GM19372 (cell line): Measurements from ENCODE around the gene CCL3.
"Not testable (repeated sequence)": the region's sequence is repeated elsewhere in the genome, so short reads cannot be mapped to it uniquely, and the experiment has no call there.

ENCODE experiments used
- ATAC-seq: cut with Tn5 transposase; IDR thresholded peaks from one replicate; pipeline ENCODE4 v1.9.1; 2021; ENCODE audit warnings: mild to moderate bottlenecking, low read depth, moderate library complexity; ENCODE audit not compliant: unreplicated experiment

The CCL3 gene

DNA sequence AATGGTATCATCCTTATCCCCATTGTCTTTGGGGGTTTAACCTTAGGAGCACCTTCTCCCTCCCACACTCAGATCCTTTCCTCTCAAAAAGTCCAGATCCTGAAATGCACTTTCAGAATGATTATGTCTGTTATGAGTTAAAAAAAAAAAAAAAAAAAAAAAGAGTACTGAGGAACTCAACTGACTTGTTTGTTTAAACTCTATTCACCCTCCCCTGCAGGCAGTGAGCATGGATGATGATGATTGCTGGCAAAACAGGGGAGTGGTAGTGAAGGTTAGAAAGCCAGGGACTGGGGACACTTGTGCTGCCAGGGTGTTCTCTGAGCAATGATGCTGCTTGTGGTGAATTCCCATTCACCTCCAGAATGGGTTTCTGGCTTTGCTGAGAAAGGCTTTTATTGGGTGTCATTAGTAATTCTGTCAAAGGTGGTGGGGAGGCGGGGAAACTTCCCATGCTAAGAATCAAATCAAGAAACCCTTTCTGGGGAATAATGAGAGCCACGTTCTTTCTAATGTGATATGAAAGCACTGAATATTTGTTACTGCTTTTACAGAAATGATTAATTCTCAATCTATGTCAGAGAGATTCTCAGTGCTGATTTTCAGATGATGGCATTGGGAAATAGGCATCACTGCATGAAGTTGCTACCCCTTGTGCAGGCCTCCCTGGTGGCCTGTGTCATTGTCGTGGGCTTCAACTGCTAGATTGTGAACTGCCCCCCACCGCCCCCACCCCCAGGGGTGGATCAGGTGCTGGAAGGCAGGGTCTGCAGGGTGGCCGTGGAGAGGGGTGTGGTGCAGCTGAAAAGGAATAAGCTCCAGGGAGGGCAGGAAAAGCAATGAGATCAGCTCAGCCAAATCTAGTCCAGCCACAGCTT lies 27.8 kb upstream of the CCL3 start:
- ATAC-seq, result no peak

DNA sequence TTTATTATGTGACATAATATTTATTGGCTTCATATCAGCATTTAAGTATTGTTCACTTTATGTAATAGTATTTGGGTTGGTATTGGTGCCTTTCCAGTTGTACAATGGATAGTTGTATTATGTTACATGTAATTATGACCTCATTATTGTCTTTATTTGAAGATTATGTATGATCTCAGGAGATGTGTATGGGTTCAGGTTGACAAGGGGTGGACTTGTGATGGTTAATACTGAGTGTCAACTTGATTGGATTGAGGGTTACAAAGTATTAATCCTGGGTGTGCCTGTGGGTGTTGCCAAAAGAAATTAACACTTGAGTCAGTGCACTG lies 25.7 kb upstream of the CCL3 start:
- ATAC-seq, result not testable (repeated sequence)

DNA sequence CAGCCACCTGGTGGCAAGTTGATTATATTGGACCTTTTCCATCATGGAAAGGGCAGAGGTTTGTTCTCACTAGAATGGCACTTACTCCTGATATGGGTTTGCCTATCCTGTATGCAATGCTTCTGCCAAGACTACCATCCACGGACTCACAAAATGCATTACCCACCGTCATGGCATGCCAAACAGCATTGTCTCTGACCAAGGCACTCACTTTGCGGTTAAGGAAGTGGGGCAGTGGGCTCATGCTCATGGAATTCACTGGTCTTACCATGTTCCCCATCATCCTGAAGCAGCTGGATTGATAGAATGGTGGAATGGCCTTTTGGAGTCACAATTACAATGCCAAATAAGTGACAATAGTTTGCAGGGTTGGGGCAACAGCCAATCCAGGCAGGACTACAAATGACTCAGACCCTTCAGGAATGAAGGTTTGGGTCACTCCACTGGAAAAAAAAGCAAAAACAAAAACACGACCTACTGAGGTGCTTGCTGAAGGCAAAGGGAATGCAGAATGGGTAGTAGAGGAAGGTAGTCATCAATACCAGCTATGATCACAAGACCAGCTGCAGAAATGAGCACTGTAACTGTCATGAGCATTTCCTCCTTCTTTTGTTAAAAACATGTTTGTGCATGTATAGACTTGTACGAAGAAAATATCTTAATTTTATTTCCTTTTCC lies 25.2 kb upstream of the CCL3 start:
- ATAC-seq, result not testable (repeated sequence)

DNA sequence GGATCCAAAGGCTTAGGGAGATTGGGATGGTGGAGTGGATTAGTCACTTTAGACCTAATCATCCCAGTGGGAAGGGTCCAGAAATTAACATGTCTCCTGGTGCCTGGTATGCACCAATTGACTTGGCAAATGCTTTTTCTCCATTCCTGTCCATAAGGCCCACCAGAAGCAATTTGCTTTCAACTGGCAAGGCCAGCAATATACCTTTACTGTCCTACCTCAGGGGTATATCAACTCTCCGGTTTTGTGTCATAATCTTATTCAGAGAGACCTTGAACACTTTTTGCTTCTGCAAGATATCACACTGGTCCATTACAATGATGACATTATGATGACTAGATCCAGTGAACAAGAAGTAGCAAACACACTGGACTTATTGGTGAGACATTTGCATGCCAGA lies 23.2 kb upstream of the CCL3 start:
- ATAC-seq, result not testable (repeated sequence)

DNA sequence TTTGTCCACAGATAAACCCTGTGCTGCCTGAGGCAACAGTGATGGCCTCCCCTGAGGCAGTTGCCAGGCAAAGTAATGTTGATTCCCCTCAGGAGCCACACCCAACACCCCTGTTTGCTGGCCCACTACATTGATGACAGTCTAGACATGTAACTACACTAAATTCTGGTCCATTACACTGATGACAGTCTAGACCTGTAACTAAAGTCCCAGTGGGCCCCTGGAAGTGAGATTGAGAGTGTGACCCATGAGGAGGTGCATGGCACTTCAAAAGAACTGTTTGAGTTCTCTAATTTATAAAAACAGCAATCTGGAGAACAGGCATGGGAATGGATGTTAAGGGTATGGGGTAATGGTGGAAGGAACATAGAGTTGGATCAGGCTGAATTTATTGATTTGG lies 22.6 kb upstream of the CCL3 start:
- no peak for ATAC-seq

DNA sequence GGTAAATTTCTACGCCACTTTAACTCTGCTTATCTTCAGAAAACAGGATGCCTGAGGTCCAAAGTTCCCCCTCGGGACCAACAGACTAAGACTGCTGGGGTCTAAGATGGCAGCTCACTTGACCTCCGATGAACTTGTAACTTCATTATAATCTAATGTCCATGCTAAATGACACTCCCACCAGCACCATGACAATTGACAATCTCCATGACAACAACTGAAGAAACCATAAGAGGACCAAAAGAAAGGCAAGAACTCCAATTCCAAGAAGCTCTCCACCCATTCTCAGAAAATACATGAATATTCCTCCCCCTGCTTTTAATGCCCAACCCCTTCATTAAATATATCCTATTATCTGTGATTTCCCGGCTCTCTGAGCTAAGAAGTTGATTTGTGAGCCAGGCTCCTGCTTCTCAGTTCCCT lies 21.1 kb upstream of the CCL3 start:
- no peak for ATAC-seq

DNA sequence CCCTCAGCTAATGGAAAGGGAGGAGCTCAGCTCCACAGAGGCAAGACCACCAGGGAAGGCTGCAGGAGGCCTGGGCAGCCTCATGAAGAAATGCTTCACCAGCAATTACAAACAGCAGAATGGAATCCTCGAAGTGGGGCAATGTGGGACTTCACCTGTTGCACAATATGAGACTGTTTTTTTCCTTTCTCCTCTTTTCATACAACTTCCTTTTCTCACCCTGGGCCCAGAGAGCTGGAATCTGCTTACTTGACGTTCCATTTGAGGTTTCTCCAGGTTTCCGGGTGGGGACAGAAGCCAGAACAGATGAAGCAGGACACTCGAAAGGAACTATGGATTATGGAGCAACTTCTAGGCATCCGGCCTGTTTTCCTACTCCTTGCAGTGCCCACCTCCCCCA lies 18.3 kb upstream of the CCL3 start:
- ATAC-seq, result not testable (repeated sequence)

DNA sequence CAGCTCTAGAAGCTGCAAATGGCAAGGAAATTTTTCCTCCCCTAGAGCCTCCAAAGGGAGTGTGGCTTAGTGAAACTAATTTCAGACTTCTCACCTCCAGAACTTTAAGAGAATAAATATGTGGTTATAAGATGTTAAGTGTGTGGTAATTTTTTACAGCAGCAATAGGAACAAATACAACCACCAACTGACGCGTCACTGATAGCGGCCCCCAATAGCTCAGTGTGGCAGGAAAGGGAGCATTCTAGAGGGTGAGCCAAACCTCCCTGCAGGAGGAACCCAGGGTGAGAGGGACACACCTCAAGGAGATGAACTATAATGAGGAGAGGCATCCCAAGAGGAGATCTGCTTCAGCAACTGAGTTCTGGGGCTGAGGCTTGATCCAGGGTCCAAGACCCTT lies 17.7 kb upstream of the CCL3 start:
- ATAC-seq, result no peak

DNA sequence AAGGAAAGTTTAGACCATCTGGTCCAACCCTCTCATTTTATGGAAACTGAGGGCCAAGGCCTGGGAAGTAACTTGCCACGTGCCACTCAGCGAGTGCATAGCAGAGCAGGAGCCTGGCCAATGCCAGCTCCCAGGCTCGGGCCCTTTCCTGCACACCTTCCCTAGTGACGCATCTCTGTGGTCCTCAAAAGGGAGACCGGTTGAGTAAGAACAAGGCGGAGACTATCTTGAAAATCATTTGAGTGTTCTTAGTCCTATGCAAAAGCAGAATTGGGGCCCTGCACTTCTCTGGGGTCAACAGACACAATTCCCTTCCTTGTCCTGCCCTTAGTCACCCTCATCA lies 16.5 kb upstream of the CCL3 start:
- no peak for ATAC-seq

DNA sequence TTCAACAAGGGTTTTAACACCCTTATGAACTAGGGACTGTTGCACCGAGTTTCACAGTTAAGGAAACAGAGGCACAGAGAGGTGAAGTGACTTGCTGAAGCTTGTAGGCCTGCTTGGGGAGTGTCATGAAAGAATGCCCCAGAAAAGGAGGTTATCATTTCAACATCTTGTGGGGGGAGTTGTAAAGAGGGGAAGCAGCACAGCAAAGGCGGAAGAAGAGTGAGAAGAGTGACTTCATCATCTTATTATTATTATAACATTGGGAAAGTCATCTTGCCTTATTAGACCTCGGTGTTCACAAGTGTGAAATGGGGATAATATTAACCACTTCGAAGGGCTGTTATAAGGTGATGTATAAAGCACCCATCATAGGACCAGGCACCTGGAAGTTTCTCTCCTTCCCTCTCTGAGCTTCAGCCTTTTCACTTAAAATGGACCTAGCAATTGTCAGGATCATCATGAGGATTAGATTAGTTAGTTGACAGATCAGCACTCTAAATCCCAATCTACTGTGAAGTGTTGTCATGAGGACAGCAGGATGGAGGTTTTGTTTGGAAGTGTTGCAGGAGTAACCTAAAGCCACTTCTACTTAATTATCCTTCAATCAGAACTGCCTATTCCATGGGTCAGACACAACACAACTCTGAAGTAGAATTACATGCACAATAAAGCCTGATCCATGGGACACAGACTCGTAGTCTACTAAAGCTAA lies 16.0 kb upstream of the CCL3 start:
- no peak for ATAC-seq

DNA sequence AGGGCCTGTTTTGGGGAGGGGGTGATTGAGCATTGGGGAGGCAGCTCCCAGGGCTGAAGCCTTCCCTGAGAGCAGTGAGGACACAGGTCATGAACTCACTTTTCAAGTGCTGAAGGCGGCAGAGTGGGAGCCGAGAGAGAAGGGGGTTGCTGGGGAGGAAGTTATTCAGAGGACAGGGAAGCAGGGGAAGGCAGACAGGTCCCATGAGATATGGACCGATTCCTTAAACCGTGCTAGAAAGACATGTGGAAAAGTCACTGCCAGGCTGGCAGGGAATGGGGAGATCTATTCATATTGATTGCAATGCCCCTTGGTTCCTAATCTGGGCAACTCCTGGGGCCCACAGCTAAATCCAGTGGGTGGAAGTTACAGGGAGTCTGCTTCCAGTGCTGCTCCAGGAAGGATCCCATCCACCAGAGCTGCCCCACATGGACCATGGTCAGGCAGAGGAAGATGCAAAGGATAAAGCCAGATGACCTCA lies 14.8 kb upstream of the CCL3 start:
- no peak for ATAC-seq

DNA sequence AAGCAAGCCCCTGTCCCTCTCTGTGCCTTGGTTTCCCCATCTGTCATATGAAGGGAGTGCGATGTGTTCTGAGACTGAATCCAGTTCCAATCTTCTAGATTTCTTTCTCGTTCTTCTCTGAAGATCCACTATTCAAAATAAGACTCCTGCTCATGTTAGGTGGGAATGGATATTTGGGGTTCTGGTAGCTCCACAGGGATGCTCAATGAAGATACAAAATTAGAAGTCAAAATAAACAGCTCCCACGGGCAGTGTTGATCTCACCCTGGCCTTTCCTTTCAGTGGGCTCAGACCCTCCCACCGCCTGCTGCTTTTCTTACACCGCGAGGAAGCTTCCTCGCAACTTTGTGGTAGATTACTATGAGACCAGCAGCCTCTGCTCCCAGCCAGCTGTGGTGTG lies 14.3 kb upstream of the CCL3 start:
- not testable (repeated sequence) for ATAC-seq

DNA sequence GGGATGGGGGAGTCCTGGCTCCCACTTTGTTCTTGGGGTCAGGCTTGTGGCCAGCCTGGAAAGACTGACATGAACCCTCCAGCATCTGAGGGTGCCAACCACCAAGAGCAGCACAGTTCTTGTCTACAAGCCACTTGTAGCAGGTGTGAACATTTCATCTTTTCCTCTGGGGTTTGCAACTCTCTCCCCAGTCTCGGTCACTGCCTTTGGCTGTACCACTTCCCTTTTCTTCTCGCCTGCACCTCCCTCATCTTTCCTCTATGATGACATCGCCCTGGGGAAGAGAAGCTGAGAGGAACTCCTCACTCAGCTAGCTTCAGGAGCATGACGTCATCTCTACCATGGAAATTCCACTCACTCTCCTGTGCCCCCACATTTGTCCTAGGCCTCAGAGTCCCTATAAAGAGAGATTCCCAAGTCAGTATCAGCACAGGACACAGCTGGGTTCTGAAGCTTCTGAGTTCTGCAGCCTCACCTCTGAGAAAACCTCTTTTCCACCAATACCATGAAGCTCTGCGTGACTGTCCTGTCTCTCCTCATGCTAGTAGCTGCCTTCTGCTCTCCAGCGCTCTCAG lies 13.5 kb upstream of the CCL3 start, which contains the start of gene CCL4:
Gene CCL4 (plus strand): TSS at position 427 of the 575 bp plus-strand sequence. CDS start 79 bp downstream, at position 506.
- peak; percentile 68 for ATAC-seq

DNA sequence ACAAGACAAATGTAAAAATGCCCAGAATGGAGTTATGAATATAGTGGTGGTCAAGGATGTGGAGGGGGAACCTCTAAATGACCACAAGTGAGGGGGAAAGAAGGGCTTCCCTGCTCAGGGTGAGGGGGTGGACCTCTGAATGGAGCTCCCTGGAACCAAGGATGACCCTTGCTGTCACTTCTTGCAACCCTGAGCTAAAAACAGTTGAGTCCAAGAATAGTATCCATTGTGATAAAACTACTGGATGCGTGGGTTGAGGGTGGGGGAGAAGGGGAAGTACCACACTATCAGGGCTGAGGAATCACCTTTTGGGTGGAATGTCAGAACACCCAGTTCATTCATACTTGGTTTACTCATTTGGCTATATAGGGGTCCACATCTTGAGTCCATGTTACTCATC lies 9.1 kb upstream of the CCL3 start:
- ATAC-seq, result not testable (repeated sequence)

DNA sequence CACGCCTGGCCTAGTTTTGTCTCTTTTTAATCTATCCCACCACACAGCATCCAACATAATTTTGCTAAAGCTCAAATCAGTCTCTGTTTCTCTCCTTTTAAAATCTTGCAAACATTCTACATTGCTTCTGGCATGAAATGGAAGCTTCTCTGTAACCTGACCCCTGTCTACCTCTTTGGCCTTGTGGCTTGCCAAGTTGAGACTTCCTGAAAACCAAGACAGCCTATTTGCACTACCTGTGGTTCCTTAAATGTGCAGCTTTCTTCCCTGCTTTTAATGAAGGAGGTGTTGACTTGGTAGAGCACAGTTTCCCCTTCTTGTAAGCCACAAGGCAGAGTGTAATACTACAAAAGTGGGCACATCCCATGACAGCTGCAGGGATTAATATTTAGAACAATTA lies 6.0 kb upstream of the CCL3 start:
- ATAC-seq, result no peak

DNA sequence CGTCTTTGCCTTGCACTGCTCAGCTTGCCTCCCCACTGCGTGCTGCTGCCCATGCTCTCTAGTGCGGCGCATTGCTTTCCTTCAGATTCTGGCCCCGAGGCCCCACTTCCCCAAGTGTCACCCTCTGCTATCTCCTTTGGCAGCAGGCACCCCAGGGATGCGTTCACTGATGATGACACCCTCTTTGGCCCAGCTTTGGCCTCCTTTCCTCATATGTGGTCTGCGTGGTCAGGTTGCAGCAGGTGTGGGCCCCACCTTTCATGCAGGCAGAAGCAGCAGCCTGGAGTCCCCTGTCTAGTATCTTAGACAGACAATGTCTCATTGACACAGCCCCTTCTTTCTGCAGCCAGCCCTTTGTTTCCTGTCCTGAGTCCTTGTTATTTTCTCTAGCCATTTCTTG lies 4.8 kb upstream of the CCL3 start:
- ATAC-seq, result no peak

DNA sequence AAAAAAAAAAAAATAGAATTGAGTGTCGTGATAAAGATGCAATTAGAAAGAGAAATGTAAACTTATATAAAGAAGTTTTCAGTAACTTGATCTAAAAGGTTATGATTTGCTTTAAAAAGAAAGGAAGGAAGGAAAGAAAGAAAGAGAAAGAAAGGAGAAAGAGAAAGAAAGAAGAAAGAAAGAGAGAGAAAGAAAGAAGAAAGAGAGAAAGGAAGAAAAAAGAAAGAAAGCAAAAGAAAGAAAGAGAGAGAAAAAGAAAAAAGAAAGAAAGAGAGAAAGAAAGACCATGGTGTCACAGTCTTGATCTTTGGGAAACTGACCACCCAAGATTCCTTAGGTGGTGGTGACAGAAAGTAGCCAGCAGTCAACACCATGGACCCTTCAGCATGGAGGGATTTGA lies 4.3 kb upstream of the CCL3 start:
- no peak for ATAC-seq

DNA sequence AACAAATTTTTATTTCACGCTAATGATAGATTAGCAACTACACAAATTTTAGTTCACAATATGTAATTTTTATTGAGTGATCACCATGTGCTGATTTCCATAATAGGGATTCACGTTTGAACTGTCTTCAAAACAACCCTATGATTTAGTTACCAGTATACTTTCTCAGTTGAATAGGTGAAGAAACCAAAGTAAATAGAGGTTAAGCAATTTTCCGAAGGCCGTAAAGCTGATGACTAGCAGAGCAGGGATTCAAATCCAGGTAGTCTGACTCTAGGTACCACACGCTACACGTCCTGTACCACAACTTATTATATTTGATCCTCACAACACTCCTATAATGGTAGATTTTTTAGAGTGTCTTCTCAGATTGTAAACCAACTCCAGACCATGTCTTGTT lies 2.8 kb upstream of the CCL3 start:
- not testable (repeated sequence) for ATAC-seq

DNA sequence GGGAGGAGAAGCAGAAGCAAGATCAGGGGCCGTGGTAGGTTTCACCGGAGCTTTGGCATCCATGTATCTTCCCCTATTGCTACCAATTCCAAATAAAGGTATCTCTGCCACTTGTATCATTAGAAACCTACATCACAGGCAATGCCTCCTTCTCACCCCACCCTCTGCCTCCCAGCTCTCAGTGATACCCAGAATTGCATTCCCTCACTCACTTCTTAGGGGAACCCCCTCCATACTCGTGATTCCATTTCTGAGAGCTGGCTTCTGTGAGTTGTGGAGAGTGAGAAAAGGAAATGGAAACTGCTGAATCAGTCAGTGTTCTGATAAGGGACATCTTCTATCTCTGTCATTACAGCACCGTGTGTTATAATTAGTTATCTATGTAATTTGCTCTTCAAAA lies 2.3 kb upstream of the CCL3 start:
- no peak for ATAC-seq

DNA sequence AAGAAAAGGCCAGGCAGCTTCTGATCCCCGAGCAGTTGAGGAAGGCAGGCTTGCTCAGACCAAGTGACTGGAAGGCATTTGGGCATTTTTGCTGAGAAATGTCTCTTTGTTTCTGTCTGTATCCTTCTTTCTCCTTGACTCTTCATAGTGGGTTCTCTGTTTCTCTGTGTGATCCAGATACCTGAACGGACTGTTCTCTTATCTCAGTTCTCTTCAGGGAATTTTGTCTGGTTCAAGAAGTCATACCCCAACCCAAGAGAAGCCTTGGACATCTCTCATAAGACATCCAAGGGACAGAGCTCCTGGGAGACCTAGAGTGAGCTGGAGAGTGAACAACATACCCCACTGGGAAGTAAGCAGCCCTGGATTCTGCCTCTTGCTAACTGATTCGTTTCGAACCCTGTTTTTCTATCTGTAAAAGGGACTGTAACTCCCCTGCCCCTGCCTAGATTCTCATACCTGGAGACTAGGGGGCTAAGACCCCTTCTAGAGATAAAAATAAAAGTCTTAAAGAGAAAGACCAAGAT lies 541 bp downstream of the CCL3 start:
- ATAC-seq, result no peak
